Measurements from ENCODE around the gene PRKCE.

PRKCE gene

GRCh38 chr2:45979065-45979464 is 327.6 kb downstream of the PRKCE start:
- no peak for DNase-seq

GRCh38 chr2:45980161-45980865 is 328.8 kb downstream of the PRKCE start:
- DNase-seq: no peak

- no peak for DNase-seq
These were observed 330.0 kb downstream of the PRKCE start for GRCh38 chr2:45981384-45981930.

- DNase-seq: no peak
These were observed 330.6 kb downstream of the PRKCE start for GRCh38 chr2:45982096-45982495.

GRCh38 chr2:45983213-45983612 is 331.7 kb downstream of the PRKCE start:
- no peak for DNase-seq

GRCh38 chr2:45984366-45984765 is 332.9 kb downstream of the PRKCE start:
- no peak for DNase-seq

GRCh38 chr2:45984896-45985473 is 333.5 kb downstream of the PRKCE start:
- DNase-seq: no peak

- DNase-seq: no peak
These were observed 335.0 kb downstream of the PRKCE start for GRCh38 chr2:45986509-45986908.

- DNase-seq: no peak
These were observed 336.4 kb downstream of the PRKCE start for GRCh38 chr2:45987856-45988255.

- no peak for DNase-seq
These were observed 337.4 kb downstream of the PRKCE start for GRCh38 chr2:45988879-45989278.

- no peak for DNase-seq
These were observed 338.7 kb downstream of the PRKCE start for GRCh38 chr2:45990131-45990530.

GRCh38 chr2:45992021-45992740 is 340.7 kb downstream of the PRKCE start:
- DNase-seq: no peak

GRCh38 chr2:45992741-45993475 is 341.4 kb downstream of the PRKCE start:
- no peak for DNase-seq

- peak; percentile 78 for DNase-seq
These were observed 342.1 kb downstream of the PRKCE start for GRCh38 chr2:45993476-45993991.

GRCh38 chr2:45994060-45994459 is 342.6 kb downstream of the PRKCE start:
- DNase-seq: no peak

- DNase-seq: no peak
These were observed 349.2 kb downstream of the PRKCE start for GRCh38 chr2:46000660-46001059.

- DNase-seq: no peak
These were observed 349.8 kb downstream of the PRKCE start for GRCh38 chr2:46001290-46001689.

GRCh38 chr2:46001741-46002506 is 350.4 kb downstream of the PRKCE start:
- no peak for DNase-seq

GRCh38 chr2:46002507-46002883 is 351.0 kb downstream of the PRKCE start:
- DNase-seq: no peak

- no peak for DNase-seq
These were observed 351.5 kb downstream of the PRKCE start for GRCh38 chr2:46002947-46003346.

GRCh38 chr2:46003903-46004473 is 352.5 kb downstream of the PRKCE start:
- no peak for DNase-seq
